Trophoblast cell (in vitro differentiated cells and primary cell): Measurements from ENCODE around the gene KCNQ1OT1.

ENCODE experiments used
- DNase-seq, 2 donors: peaks; one replicate each; pipeline ENCODE4 v3.0.0-alpha.2; 2016
- H2AFZ ChIP-seq: 2 replicates; pipeline ENCODE4 v1.6.1; 2013; ENCODE audit warnings: low read length, moderate library complexity, mild to moderate bottlenecking; ENCODE audit not compliant: insufficient read depth, poor library complexity
- H2AK5ac ChIP-seq: 2 replicates; pipeline ENCODE4 v1.6.1; 2013; ENCODE audit warnings: mild to moderate bottlenecking, low read length
- H2BK120ac ChIP-seq: 2 replicates; pipeline ENCODE4 v1.6.1; 2013; ENCODE audit warnings: low read length, mild to moderate bottlenecking, moderate library complexity; ENCODE audit not compliant: insufficient read depth, poor library complexity
- H2BK12ac ChIP-seq: 2 replicates; pipeline ENCODE4 v1.6.1; 2013; ENCODE audit warnings: mild to moderate bottlenecking, low read length, moderate library complexity
- H2BK5ac ChIP-seq: 2 replicates; pipeline ENCODE4 v1.6.1; 2013; ENCODE audit warnings: low read length, low read depth, moderate library complexity, mild to moderate bottlenecking; ENCODE audit not compliant: poor library complexity
- H3K14ac ChIP-seq: 2 replicates; pipeline ENCODE4 v1.6.1; 2013; ENCODE audit warnings: mild to moderate bottlenecking, low read length
- H3K18ac ChIP-seq: 2 replicates; pipeline ENCODE4 v1.6.1; 2013; ENCODE audit warnings: mild to moderate bottlenecking, low read length
- H3K23ac ChIP-seq: 2 replicates; pipeline ENCODE4 v1.6.1; 2013; ENCODE audit warnings: low read length
- H3K27ac ChIP-seq: 2 replicates; pipeline ENCODE4 v1.5.1; 2013; ENCODE audit warnings: low read depth, mild to moderate bottlenecking, inconsistent platforms, low read length, moderate library complexity
- H3K27me3 ChIP-seq: 2 replicates; pipeline ENCODE4 v1.6.1; 2013; ENCODE audit warnings: inconsistent platforms, mild to moderate bottlenecking, low read length, moderate library complexity; ENCODE audit not compliant: insufficient read depth
- H3K36me3 ChIP-seq, 2 experiments: 1 replicate in 1 of 2; 2 replicates in 1 of 2; pipeline ENCODE4 v1.6.1; 2013; ENCODE audit warnings: low read length in 2 of 2, mild to moderate bottlenecking in 2 of 2, moderate library complexity in 1 of 2; ENCODE audit not compliant: insufficient read depth in 2 of 2, control insufficient read depth in 1 of 2
- H3K4ac ChIP-seq: 2 replicates; pipeline ENCODE4 v1.6.1; 2013; ENCODE audit warnings: low read depth, mild to moderate bottlenecking, low read length, moderate library complexity
- H3K4me1 ChIP-seq, 2 experiments: 1 replicate in 1 of 2; 2 replicates in 1 of 2; pipeline ENCODE4 v1.6.1; 2013; ENCODE audit warnings: low read length in 2 of 2, mild to moderate bottlenecking in 2 of 2, moderate library complexity in 1 of 2; ENCODE audit not compliant: insufficient read depth in 2 of 2, control insufficient read depth in 1 of 2
- H3K4me2 ChIP-seq: 2 replicates; pipeline ENCODE4 v1.6.1; 2013; ENCODE audit warnings: inconsistent platforms, mild to moderate bottlenecking, low read length, moderate library complexity
- H3K4me3 ChIP-seq: 2 replicates; pipeline ENCODE4 v1.5.1; 2013; ENCODE audit warnings: mild to moderate bottlenecking, low read depth, low read length, inconsistent platforms
- H3K79me1 ChIP-seq: one replicate; pipeline ENCODE4 v1.6.1; 2013; ENCODE audit warnings: low read length
- H3K79me2 ChIP-seq: 2 replicates; pipeline ENCODE4 v1.6.1; 2013; ENCODE audit warnings: low read length, mild to moderate bottlenecking; ENCODE audit not compliant: control insufficient read depth, insufficient read depth, poor library complexity
- H3K9ac ChIP-seq: 2 replicates; pipeline ENCODE4 v1.6.1; 2013; ENCODE audit warnings: mild to moderate bottlenecking, low read length
- H3K9me3 ChIP-seq: 2 replicates; pipeline ENCODE4 v1.6.1; 2013; ENCODE audit warnings: low read depth, mild to moderate bottlenecking, control low read depth, inconsistent platforms, low read length; ENCODE audit not compliant: insufficient read depth
- H4K12ac ChIP-seq: 2 replicates; pipeline ENCODE4 v1.6.1; 2013; ENCODE audit warnings: low read depth, mild to moderate bottlenecking, low read length, moderate library complexity
- H4K8ac ChIP-seq: 2 replicates; pipeline ENCODE4 v1.6.1; 2013; ENCODE audit warnings: low read depth, mild to moderate bottlenecking, low read length, moderate library complexity
- H4K91ac ChIP-seq: one replicate; pipeline ENCODE4 v1.6.1; 2013; ENCODE audit warnings: low read depth, mild to moderate bottlenecking, low read length, moderate library complexity
- WGBS: extraction: QIAGEN DNeasy Blood & Tissue Kit; methylation state at CpG from one replicate; pipeline ENCODE4 v1.1.7; 2013; ENCODE audit warnings: missing lambda C conversion rate; ENCODE audit not compliant: insufficient read length, insufficient coverage; ENCODE audit errors: extremely low coverage; 5-methylcytosine and 5-hydroxymethylcytosine counted together

Gene KCNQ1OT1

DNA sequence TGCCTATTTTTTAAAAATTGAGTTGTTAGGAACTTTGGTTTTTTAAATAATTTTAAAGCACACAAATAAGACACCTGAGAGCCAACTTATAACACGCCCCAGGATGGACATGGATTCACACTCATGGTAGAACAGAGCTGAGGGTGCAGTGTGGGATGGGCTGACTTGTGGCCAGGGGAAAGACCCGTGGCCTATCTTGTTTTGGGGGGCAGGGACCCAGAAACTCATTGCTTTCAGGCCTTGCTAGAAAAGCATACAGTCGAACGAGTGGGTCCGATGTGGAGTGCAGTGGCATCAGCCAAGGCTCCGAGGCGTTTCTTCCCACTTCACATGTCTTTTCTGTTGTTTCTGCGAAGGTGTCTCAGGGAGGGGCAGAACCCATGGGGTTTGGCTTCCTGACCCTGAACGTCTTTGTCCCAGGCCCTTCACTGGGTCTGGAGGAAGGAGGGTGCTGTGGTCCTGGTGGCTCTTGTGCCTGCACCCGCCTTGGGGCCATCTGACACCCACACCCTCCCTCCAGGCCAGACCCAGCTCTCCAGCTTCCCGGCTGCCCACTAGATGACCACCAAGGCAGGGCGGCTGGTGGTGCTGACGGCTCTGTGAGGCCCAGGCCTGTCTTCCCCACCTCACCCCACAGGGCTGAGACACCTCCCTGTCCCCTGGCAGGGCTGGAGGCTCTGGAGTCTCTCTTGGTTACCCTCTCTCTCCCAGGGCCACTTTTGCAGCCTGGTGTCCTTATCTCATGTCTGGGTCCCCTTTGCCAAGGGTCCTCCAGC lies 134.2 kb downstream of the KCNQ1OT1 start:
- Histone ChIP-seq H4K91ac (no peak overlapping the region), H2BK120ac (no peak overlapping the region), H3K9me3 (peaks cover 4% of the 10 kb centered on the region), H4K8ac (no peak overlapping the region), H2BK12ac (no peak overlapping the region), H3K4me2 (no peak overlapping the region), H3K79me2 (no peaks in the 10 kb centered on the region), H3K4me3 (no peak overlapping the region), H3K27ac (no peak overlapping the region), H3K4me1 (no peaks in the 10 kb centered on the region), H3K27me3 (no peaks in the 10 kb centered on the region), H3K79me1 (no peaks in the 10 kb centered on the region), H3K4ac (no peak overlapping the region), H3K36me3 (no peaks in the 10 kb centered on the region), H3K14ac (no peak overlapping the region), H3K23ac (no peak overlapping the region), H2AFZ (no peak overlapping the region), H3K9ac (no peak overlapping the region), H2BK5ac (no peak overlapping the region), H4K12ac (no peak overlapping the region), H3K18ac (no peak overlapping the region), H2AK5ac (no peak overlapping the region)
- DNase-seq: peak in 1 of 2 donors; percentile 4
- no CpG with 5 or more reads among the region's 13 CpGs for WGBS

- WGBS: no CpG with 5 or more reads among the region's 16 CpGs
- H3K79me2 ChIP-seq: no peaks in the 10 kb centered on the region
- no peak overlapping the region for H2BK5ac ChIP-seq
- no peak overlapping the region for H2AFZ ChIP-seq
- no peaks in the 10 kb centered on the region for H3K79me1 ChIP-seq
- no peaks in the 10 kb centered on the region for H3K27me3 ChIP-seq
- no peak overlapping the region for H4K91ac ChIP-seq
- no peak overlapping the region for H4K8ac ChIP-seq
- H3K9me3 ChIP-seq: no peaks in the 10 kb centered on the region
- no peak overlapping the region for H3K14ac ChIP-seq
- H3K9ac ChIP-seq: no peak overlapping the region
- no peak overlapping the region for H3K27ac ChIP-seq
- H3K4me2 ChIP-seq: no peak overlapping the region
- H3K4ac ChIP-seq: no peak overlapping the region
- no peak overlapping the region for H2BK12ac ChIP-seq
- no peak overlapping the region for H3K18ac ChIP-seq
- no peak overlapping the region for H4K12ac ChIP-seq
- no peak overlapping the region for H3K23ac ChIP-seq
- DNase-seq: peak in 1 of 2 donors; percentile 22
- no peak overlapping the region for H2BK120ac ChIP-seq
- H2AK5ac ChIP-seq: no peak overlapping the region
- no peaks in the 10 kb centered on the region for H3K4me1 ChIP-seq
- no peaks in the 10 kb centered on the region for H3K36me3 ChIP-seq
- no peak overlapping the region for H3K4me3 ChIP-seq
Observed at GRCh38 chr11:2564588-2565425, 135.0 kb downstream of the KCNQ1OT1 start.

GRCh38 chr11:2564008-2564530 lies 135.7 kb downstream of the KCNQ1OT1 start:
- no peak overlapping the region for H3K14ac ChIP-seq
- no peak overlapping the region for H4K8ac ChIP-seq

DNA sequence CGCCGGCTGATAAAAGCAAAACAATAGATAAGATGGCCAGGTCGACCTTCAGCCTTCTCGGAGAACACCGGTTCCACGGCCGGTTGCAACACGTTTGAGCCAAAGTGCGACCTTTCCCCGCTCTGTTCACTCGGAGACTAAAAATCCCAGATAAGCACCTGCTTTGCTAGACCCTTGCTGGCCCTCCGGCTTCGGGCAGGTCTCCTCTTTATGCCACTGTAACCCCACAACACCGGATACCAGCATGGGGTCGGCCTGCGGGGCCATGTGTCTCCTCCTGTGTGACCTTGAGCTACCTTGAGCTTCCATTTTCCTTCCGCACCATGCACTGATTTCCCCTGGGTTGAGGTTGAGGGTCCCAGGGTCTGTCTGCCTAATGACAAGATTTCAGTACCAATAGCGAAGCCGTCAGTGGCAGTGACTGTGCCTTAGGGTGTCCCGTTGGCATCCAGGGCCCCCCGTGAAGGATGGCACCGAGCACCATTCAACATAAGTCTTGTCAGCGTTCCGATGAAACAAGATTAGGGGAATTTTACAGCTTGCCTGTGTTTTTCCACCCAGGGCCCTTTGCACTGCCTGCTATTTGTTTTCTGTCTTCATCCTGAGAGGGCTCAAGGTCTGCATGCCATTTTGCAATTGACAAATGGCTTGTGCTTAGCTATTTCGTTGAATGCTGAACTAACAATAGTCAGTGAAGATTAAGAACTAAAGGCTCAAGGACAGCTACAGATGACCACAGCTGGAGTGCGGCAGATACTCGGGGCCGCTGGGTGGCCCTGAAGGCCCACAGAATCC lies 136.4 kb downstream of the KCNQ1OT1 start:
- Histone ChIP-seq H3K4me2 (no peak overlapping the region), H3K36me3 (no peaks in the 10 kb centered on the region), H2BK12ac (no peak overlapping the region), H3K18ac (no peak overlapping the region), H3K14ac (no peak overlapping the region), H3K9ac (no peak overlapping the region), H3K79me2 (no peaks in the 10 kb centered on the region), H4K91ac (no peak overlapping the region), H3K79me1 (no peaks in the 10 kb centered on the region), H3K4me3 (no peak overlapping the region), H3K9me3 (no peaks in the 10 kb centered on the region), H4K8ac (no peak overlapping the region), H4K12ac (no peak overlapping the region), H2AK5ac (no peak overlapping the region), H3K23ac (no peak overlapping the region), H3K27me3 (no peaks in the 10 kb centered on the region), H3K4me1 (no peaks in the 10 kb centered on the region), H3K27ac (no peak overlapping the region), H2AFZ (no peak overlapping the region), H3K4ac (no peak overlapping the region), H2BK5ac (no peak overlapping the region), H2BK120ac (no peak overlapping the region)
- peak; percentile 73 to 87 for DNase-seq
- WGBS: no CpG with 5 or more reads among the region's 28 CpGs

More at GRCh38 chr11:2564008-2564530, 135.7 kb downstream of the KCNQ1OT1 start:
- Histone ChIP-seq H3K79me2 (no peaks in the 10 kb centered on the region), H3K79me1 (no peaks in the 10 kb centered on the region), H3K23ac (no peak overlapping the region), H3K27me3 (no peaks in the 10 kb centered on the region), H3K4me1 (no peaks in the 10 kb centered on the region), H2BK5ac (no peak overlapping the region), H4K12ac (no peak overlapping the region), H3K27ac (no peak overlapping the region), H3K9me3 (no peaks in the 10 kb centered on the region), H2AFZ (no peak overlapping the region), H2BK120ac (no peak overlapping the region), H3K4me3 (no peak overlapping the region), H2AK5ac (no peak overlapping the region), H3K18ac (no peak overlapping the region), H3K4ac (no peak overlapping the region), H3K9ac (no peak overlapping the region), H3K36me3 (no peaks in the 10 kb centered on the region), H2BK12ac (no peak overlapping the region), H3K4me2 (no peak overlapping the region), H4K91ac (no peak overlapping the region)
- DNase-seq: peak in 1 of 2 donors; percentile 90
- no CpG with 5 or more reads among the region's 14 CpGs for WGBS
